HEK293 (cell line): Measurements from ENCODE around the gene ZNF273.

Source experiments
- CTCF ChIA-PET: fragments of 350-600 bp; formaldehyde crosslinking; extraction: SDS; loops from one replicate; lab custom pipeline; 2021; ENCODE audit warnings: antibody characterized with exemption; lab: Yijun Ruan, JAX
- POLR2A ChIA-PET: fragments of 300-600 bp; formaldehyde crosslinking; extraction: SDS; loops from one replicate; lab custom pipeline; 2020; ENCODE audit warnings: antibody characterized with exemption, inconsistent platforms; lab: Yijun Ruan, JAX
- H3K27ac ChIP-seq: fragments of 200-500 bp; sonication (Bioruptor generic); 2 replicates; pipeline ENCODE4 v1.5.1; 2014; ENCODE audit warnings: low read depth, low read length, control low read depth, inconsistent platforms; ENCODE audit errors: extremely low read depth
- H3K36me3 ChIP-seq, 2 experiments: fragments of 200-500 bp in 1 of 2; sonication (Bioruptor generic) in 1 of 2; 1 replicate in 1 of 2; 2 replicates in 1 of 2; pipeline ENCODE4 v1.5.1; 2014 to 2017; ENCODE audit warnings: inconsistent platforms in 2 of 2, low read length in 2 of 2; ENCODE audit not compliant: control insufficient read depth in 2 of 2, insufficient read depth in 1 of 2
- H3K4me1 ChIP-seq: fragments of 200-500 bp; sonication (Bioruptor generic); 2 replicates; pipeline ENCODE4 v1.5.1; 2014; ENCODE audit warnings: mild to moderate bottlenecking, low read length, inconsistent platforms; ENCODE audit not compliant: control insufficient read depth, insufficient read depth
- H3K4me3 ChIP-seq: 2 replicates; pipeline ENCODE4 v1.5.1; 2011; ENCODE audit warnings: low read depth, mild to moderate bottlenecking, control low read depth, low read length, moderate library complexity
- H3K9me3 ChIP-seq: fragments of 200-500 bp; sonication (Bioruptor generic); 2 replicates; pipeline ENCODE4 v1.5.1; 2014; ENCODE audit warnings: low read depth, low read length, inconsistent platforms; ENCODE audit not compliant: control insufficient read depth, insufficient read depth
- KLF9 ChIP-seq: fragments of 450-650 bp; formaldehyde crosslinking; IDR thresholded peaks from 2 replicates; pipeline ENCODE4 v1.5.1; 2016; ENCODE audit warnings: missing biosample characterization, missing genetic modification characterization, low read depth
- OSR2 ChIP-seq: fragments of 450-650 bp; formaldehyde crosslinking; IDR thresholded peaks from 2 replicates; pipeline ENCODE4 v1.5.1; 2016; ENCODE audit warnings: missing biosample characterization, missing genetic modification characterization
- OVOL3 ChIP-seq: fragments of 450-650 bp; formaldehyde crosslinking; IDR thresholded peaks from 2 replicates; pipeline ENCODE4 v1.5.1; 2016; ENCODE audit warnings: missing biosample characterization, missing genetic modification characterization
- SCRT2 ChIP-seq: fragments of 450-650 bp; formaldehyde crosslinking; IDR thresholded peaks from 2 replicates; pipeline ENCODE4 v1.5.1; 2016; ENCODE audit warnings: missing biosample characterization, missing genetic modification characterization
- SP2 ChIP-seq: fragments of 450-650 bp; formaldehyde crosslinking; IDR thresholded peaks from 2 replicates; pipeline ENCODE4 v1.5.1; 2016; ENCODE audit warnings: missing biosample characterization, missing genetic modification characterization
- ZBTB8A ChIP-seq: fragments of 450-650 bp; formaldehyde crosslinking; IDR thresholded peaks from 2 replicates; pipeline ENCODE4 v1.5.1; 2016; ENCODE audit warnings: missing biosample characterization, missing genetic modification characterization
- ZFP3 ChIP-seq: fragments of 450-650 bp; formaldehyde crosslinking; IDR thresholded peaks from 2 replicates; pipeline ENCODE4 v1.5.1; 2016; ENCODE audit warnings: low read depth, missing biosample characterization, missing genetic modification characterization
- ZFP69B ChIP-seq: fragments of 450-650 bp; formaldehyde crosslinking; IDR thresholded peaks from 2 replicates; pipeline ENCODE4 v1.5.1; 2016; ENCODE audit warnings: missing biosample characterization, missing genetic modification characterization
- ZNF112 ChIP-seq: fragments of 450-650 bp; formaldehyde crosslinking; IDR thresholded peaks from 2 replicates; pipeline ENCODE4 v1.5.0; 2017; ENCODE audit warnings: missing biosample characterization, missing genetic modification characterization
- ZNF138 ChIP-seq: fragments of 450-650 bp; formaldehyde crosslinking; IDR thresholded peaks from 2 replicates; pipeline ENCODE4 v1.5.1; 2016; ENCODE audit warnings: missing biosample characterization, missing genetic modification characterization, borderline replicate concordance
- ZNF394 ChIP-seq: fragments of 450-650 bp; formaldehyde crosslinking; IDR thresholded peaks from 2 replicates; pipeline ENCODE4 v1.5.1; 2016; ENCODE audit warnings: missing biosample characterization, missing genetic modification characterization, mild to moderate bottlenecking, moderate library complexity, borderline replicate concordance
- ZNF530 ChIP-seq: fragments of 450-650 bp; formaldehyde crosslinking; IDR thresholded peaks from 2 replicates; pipeline ENCODE4 v1.5.1; 2016; ENCODE audit warnings: low read depth, missing biosample characterization, missing genetic modification characterization
- ZNF555 ChIP-seq: fragments of 450-650 bp; formaldehyde crosslinking; conservative IDR thresholded peaks from 2 replicates; pipeline ENCODE4 v1.5.1; 2017; ENCODE audit warnings: missing biosample characterization, mild to moderate bottlenecking, missing genetic modification characterization, inconsistent platforms
- ZNF658 ChIP-seq: fragments of 450-650 bp; formaldehyde crosslinking; IDR thresholded peaks from 2 replicates; pipeline ENCODE4; 2016; ENCODE audit warnings: missing biosample characterization, missing genetic modification characterization
- ZSCAN23 ChIP-seq: fragments of 450-650 bp; formaldehyde crosslinking; IDR thresholded peaks from 2 replicates; pipeline ENCODE4 v1.5.1; 2016; ENCODE audit warnings: missing biosample characterization, missing genetic modification characterization
- TF ChIP-seq, protein P1 (sequence below): fragments of 450-650 bp; formaldehyde crosslinking; IDR thresholded peaks from 2 replicates; pipeline ENCODE4 v1.5.1; 2016; ENCODE audit warnings: missing biosample characterization, missing genetic modification characterization, low read depth
- TF ChIP-seq, protein P2 (sequence below): IDR thresholded peaks from 2 replicates; pipeline ENCODE4 v1.6.1; 2011; ENCODE audit warnings: mild to moderate bottlenecking, low read depth, low read length, borderline replicate concordance
- TF ChIP-seq, protein P3 (sequence below): fragments of 450-650 bp; formaldehyde crosslinking; IDR thresholded peaks from 2 replicates; pipeline ENCODE4 v1.5.1; 2016; ENCODE audit warnings: missing biosample characterization, missing genetic modification characterization
- TF ChIP-seq, protein P4 (sequence below): fragments of 450-650 bp; formaldehyde crosslinking; IDR thresholded peaks from 2 replicates; pipeline ENCODE4 v1.5.1; 2016; ENCODE audit warnings: missing biosample characterization, missing genetic modification characterization

Gene ZNF273

DNA sequence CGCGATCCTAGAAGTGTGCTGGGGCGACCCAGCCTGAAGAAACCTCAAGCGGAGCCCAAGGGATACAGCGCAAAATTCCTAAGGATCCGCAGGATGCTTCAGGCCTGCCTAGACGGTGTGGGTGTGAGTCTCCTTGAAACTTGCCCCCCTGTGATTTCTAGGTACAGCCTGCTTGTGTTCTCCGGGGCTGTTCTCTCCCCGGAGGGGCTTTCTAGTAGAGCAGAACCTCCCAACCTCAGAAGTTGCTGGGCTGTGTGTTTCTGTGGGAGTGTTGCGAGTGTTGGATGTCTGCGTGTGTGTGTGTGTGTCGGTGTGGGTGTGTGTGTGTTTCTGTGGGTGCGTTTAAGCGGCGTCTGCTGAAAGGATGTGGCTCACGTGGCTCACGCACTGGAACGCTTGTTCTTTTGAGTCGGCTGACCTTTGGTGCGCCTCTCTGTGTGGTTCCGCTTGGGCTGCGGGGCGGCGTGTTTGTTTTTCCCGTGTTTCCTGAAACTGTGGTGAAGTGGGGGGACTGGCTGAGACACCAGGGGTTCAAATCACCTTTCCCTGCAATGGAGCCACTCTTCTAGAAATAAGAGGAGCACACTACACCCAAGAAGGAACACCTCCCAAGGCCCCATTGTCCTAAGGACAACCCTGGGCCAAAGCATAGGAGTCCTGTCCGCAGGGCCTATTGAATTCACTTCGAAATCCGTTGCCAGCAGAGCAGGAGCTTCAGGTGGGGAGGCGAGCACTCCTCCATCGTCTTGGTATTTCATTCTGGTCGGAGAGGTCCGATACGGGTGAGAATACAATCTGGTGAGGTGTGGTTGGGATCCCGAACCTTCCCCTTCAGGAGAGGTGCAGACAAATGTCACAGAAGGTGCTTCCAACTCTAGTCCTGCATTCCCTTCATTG is 25.1 kb upstream of the ZNF273 start (continued):
- TF ChIP-seq, protein P1, sequence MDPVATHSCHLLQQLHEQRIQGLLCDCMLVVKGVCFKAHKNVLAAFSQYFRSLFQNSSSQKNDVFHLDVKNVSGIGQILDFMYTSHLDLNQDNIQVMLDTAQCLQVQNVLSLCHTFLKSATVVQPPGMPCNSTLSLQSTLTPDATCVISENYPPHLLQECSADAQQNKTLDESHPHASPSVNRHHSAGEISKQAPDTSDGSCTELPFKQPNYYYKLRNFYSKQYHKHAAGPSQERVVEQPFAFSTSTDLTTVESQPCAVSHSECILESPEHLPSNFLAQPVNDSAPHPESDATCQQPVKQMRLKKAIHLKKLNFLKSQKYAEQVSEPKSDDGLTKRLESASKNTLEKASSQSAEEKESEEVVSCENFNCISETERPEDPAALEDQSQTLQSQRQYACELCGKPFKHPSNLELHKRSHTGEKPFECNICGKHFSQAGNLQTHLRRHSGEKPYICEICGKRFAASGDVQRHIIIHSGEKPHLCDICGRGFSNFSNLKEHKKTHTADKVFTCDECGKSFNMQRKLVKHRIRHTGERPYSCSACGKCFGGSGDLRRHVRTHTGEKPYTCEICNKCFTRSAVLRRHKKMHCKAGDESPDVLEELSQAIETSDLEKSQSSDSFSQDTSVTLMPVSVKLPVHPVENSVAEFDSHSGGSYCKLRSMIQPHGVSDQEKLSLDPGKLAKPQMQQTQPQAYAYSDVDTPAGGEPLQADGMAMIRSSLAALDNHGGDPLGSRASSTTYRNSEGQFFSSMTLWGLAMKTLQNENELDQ (tag by site-specific recombination): no peak
- TF ChIP-seq ZNF394 (tag by site-specific recombination): no peak
- TF ChIP-seq, protein P2, sequence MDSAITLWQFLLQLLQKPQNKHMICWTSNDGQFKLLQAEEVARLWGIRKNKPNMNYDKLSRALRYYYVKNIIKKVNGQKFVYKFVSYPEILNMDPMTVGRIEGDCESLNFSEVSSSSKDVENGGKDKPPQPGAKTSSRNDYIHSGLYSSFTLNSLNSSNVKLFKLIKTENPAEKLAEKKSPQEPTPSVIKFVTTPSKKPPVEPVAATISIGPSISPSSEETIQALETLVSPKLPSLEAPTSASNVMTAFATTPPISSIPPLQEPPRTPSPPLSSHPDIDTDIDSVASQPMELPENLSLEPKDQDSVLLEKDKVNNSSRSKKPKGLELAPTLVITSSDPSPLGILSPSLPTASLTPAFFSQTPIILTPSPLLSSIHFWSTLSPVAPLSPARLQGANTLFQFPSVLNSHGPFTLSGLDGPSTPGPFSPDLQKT: no peak
- no peak for TF ChIP-seq ZSCAN23
- TF ChIP-seq, all 188 proteins: peak for 0

DNA sequence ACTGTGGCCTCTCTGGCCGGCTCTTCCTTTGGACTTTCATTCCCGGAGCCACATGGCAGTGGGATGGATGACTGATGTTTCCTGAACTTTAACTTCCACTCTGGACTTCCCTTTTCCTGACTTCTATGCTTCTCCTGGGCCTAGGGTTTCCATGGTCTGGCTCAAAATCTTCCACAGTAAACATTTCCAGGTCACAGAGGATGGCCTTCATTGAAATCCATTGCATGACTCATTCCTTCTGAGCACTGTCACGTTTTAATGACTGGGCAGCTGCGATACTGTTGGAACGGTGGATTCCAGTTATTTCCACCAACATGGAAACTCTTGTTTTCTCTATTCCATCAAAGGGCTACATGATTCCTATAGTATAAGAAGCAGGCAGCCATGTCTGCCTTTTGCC is 24.4 kb upstream of the ZNF273 start:
- H3K4me3 ChIP-seq: no peak overlapping the region
- H3K9me3 ChIP-seq: no peaks in the 10 kb centered on the region
- no peak for TF ChIP-seq ZBTB8A (tag by site-specific recombination)
- TF ChIP-seq ZNF394 (tag by site-specific recombination): no peak
- TF ChIP-seq, protein P3, sequence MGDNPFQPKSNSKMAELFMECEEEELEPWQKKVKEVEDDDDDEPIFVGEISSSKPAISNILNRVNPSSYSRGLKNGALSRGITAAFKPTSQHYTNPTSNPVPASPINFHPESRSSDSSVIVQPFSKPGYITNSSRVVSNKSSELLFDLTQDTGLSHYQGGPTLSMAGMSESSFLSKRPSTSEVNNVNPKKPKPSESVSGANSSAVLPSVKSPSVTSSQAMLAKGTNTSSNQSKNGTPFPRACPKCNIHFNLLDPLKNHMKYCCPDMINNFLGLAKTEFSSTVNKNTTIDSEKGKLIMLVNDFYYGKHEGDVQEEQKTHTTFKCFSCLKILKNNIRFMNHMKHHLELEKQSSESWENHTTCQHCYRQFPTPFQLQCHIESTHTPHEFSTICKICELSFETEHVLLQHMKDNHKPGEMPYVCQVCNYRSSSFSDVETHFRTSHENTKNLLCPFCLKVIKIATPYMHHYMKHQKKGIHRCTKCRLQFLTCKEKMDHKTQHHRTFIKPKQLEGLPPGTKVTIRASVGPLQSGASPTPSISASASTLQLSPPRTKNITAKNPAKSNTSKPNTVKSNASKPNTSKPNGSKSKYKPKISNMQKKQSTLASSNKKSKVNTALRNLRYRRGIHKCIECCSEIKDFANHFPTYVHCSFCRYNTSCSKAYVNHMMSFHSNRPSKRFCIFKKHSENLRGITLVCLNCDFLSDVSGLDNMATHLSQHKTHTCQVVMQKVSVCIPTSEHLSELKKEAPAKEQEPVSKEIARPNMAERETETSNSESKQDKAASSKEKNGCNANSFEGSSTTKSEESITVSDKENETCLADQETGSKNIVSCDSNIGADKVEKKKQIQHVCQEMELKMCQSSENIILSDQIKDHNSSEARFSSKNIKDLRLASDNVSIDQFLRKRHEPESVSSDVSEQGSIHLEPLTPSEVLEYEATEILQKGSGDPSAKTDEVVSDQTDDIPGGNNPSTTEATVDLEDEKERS (tag by site-specific recombination): no peak
- no peak for TF ChIP-seq ZNF555 (tag by site-specific recombination)
- TF ChIP-seq, protein P4, sequence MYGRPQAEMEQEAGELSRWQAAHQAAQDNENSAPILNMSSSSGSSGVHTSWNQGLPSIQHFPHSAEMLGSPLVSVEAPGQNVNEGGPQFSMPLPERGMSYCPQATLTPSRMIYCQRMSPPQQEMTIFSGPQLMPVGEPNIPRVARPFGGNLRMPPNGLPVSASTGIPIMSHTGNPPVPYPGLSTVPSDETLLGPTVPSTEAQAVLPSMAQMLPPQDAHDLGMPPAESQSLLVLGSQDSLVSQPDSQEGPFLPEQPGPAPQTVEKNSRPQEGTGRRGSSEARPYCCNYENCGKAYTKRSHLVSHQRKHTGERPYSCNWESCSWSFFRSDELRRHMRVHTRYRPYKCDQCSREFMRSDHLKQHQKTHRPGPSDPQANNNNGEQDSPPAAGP (tag by site-specific recombination): no peak
- TF ChIP-seq KLF9 (tag by site-specific recombination): no peak
- no peak for TF ChIP-seq ZNF658 (tag by site-specific recombination)
- no peak for TF ChIP-seq SP2 (tag by site-specific recombination)
- TF ChIP-seq OSR2: no peak
- TF ChIP-seq ZNF530 (tag by site-specific recombination): no peak
- TF ChIP-seq ZFP3 (tag by site-specific recombination): no peak
- no peak for TF ChIP-seq ZNF138
- no peak for TF ChIP-seq ZFP69B
- TF ChIP-seq ZNF112 (tag by site-specific recombination): no peak
- TF ChIP-seq SCRT2 (tag by site-specific recombination): no peak
- TF ChIP-seq OVOL3: no peak
- H3K4me1 ChIP-seq: no peaks in the 10 kb centered on the region
- ChIA-PET CTCF (no interaction called here), POLR2A (no interaction called here)
- H3K27ac ChIP-seq: no peak overlapping the region
- no peaks in the 10 kb centered on the region for H3K36me3 ChIP-seq
